NOMO-1 treated with DMSO at 0.1 percent for 48 hours (cell line): ENCODE results near the gene RRAGC.
"Not testable (repeated sequence)": the region's sequence is repeated elsewhere in the genome, so short reads cannot be mapped to it uniquely, and the experiment has no call there.

ENCODE experiments used
- DNase-seq: peaks from one replicate; lab custom pipeline; 2025; ENCODE audit not compliant: unreplicated experiment; lab: John Stamatoyannopoulos, UW

RRAGC gene

GRCh38 chr1:38817267-38818174, 42.1 kb downstream of the RRAGC start:
- DNase-seq: no peak

DNA sequence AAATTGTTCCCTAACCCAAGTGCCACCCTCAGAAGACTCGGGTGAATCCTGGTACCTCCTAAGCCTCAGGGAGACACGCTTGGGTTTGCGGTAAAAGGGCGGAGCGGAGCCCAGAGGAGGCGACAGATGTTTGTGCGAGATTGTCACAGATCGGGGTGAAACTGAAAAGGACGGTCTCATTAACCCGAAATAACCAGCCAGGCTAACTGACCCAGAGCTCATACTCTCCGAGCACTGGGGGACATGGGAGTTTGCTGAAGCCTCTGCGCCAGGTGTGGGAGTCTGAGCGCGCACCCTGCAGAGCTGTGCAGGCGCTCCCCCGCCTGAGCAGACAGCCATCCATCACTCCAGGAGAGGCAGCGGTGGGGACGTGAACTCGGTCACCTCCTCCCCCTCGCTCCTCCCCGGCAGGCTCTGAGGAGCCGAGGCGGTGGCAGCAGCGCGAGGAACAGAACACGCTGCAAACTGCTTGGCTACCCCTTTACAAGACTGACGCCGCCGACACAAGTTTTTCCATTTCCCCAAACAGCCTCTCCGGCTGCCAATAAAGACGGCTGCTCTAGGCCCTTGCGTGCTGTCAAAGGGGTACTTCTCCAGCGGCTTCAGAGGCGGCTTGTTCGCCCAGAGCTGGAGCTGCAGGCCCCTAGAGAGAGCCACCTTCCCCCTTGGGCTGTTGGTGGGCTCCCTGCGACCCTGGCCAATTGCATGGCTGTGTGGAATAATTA, 43.5 kb downstream of the RRAGC start:
- no peak for DNase-seq

GRCh38 chr1:38814984-38815464, 44.5 kb downstream of the RRAGC start:
- DNase-seq: no peak

DNA sequence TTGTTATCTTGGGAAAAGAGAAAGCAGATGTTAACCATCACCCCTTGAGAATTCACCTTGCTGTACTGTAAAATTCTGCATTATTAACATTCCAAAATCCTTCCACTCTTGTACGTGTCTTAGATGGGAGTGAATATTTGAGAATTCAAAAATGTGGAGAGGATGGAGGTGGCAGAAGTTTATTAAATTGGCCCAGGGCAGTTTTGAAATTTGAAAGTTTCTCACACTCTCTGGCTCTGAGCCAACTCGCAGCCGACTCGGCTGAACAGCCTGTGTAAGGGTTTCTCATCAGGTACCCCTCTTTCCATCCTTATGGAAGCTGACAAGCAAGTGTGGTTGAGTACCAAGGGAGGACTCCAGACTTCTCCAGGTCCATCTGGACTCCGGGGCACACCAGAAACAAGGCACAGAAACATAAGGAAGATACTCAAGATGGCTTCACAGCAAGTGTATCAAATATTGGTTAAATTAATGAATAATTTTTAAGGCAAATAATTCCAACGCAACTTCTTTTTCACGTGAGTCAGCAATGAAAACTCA, 45.1 kb downstream of the RRAGC start:
- no peak for DNase-seq

GRCh38 chr1:38812981-38813380, 46.6 kb downstream of the RRAGC start:
- DNase-seq: no peak

- DNase-seq: not testable (repeated sequence)
Measured at GRCh38 chr1:38811466-38811865, 48.1 kb downstream of the RRAGC start.

- no peak for DNase-seq
Measured at GRCh38 chr1:38806090-38806489, 53.5 kb downstream of the RRAGC start.

- DNase-seq: no peak
Measured at GRCh38 chr1:38805036-38805435, 54.5 kb downstream of the RRAGC start.

DNA sequence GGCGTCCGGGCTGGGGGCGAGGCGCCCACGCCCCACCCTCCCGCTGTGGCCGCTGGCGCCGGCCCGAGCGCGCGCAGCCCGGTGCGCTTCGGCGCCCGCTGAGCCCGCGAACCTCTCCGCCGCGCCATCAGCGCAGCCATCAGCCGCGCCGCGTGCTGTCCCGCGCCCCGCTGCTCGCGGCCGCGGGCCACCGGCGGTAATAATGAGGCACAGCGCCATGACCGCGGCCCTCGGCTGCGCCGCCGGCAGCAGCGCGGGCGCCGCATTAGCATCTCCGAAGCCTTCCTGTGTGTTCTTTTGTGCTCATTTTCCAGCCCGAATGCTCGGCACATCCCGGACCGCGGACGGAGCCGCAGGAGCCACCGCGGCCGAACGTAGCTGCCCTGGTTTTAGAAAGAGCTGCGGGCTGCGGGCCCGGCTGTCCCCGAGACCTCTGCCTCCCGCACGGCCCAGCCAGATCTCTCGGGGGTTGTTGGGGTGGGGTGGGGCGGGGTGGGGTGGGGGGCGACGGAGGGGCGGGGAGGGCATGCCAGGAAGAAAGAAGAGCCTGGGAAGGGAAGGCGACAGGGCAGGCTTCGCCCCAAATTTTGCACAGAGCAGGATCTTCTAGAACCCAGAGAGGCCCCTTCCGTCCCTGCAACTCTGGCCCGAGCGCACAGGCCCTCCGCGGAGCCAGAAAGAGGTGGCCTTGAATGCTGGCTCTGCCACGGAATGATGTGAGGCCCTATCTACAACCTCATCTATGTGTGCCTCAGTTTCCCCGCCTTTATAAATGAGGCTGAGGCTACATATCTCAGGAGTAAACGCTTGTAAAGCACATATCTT, 55.3 kb downstream of the RRAGC start:
- no peak for DNase-seq

GRCh38 chr1:38803647-38804046, 55.9 kb downstream of the RRAGC start:
- DNase-seq: no peak

- DNase-seq: no peak
Measured at GRCh38 chr1:38800720-38801671, 58.6 kb downstream of the RRAGC start.

GRCh38 chr1:38793299-38793698, 66.3 kb downstream of the RRAGC start:
- DNase-seq: no peak

- DNase-seq: no peak
Measured at GRCh38 chr1:38791892-38792291, 67.7 kb downstream of the RRAGC start.

DNA sequence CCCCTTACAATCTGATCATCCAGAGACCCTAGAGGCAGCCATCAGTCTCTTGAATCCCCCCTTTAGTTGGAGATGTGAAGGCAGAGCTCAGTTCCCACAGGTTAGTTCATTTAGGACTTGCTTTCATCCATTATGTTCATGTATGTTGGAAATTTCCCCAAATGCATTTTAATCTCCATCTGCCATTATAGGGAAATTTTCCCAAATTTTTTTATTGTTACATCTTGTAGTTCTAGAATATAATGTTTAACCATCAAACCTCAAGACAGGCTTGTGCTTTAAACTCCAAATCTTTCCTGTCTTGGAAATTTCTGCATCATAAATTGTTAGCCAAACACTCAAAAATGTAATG, 68.4 kb downstream of the RRAGC start:
- no peak for DNase-seq

DNA sequence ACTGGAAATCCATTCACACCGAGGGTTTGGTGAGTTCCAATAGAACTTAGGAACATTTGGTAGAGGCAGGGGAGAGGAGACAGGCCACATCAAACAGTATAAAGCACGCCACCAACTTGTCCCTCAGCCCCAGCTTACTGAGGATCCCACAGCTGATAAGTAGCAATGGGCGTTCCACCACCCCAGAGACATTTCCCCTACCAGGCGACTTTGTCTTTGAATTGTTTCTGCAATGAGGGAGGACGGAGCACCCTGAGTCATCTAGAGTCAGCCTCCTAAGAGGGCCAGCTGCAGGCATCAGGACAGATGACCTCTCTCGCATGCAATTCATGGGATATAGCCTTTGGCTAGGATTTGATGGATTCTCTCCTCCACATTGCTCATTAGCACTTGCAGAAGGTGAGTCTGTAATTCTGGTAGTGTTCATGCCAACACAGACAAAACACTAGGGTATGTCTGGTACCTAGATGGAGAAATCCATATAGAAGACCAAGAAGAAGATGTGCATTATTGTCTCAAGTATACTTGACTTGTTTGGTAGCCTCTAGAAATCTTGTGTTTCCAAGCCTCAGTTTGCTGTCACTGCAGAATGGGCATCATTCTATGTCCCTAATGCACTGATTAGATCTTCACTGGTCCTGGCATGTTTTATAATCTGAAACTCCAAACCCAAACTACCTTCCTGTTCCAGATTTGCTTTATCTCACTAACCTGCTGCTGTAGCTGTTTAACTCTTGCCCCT, 69.0 kb downstream of the RRAGC start:
- DNase-seq: no peak

DNA sequence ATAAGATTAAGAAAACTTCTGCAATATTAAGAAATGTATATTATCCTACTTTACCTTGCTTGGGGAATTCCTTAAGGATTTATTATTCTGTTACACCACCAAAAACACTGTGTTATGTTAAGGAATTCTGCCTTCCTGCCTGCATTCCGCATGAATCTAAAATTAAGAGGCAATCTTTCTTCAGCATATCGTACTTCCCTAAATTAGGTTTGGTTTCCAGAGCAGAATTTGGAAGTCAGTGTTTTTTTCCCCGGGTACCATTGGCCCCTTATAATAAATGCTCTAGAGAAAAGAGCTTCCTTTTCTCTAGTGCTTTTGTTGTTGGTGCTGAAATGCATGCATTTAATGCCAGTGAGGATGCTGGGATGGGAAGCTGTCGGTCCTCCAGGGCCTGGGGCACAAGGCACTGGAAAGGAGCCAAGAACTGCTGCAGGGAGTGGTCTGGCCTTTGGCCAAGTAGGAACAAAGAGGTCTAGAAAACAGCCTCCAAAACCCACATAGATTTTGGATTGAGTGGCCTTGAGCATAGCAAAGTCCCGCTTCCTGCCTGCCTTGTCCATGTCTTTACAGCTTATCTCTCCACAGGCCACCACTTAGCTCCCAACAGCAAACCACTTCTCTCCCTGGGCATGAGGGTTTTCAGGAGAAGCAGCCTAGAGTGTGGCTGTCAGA, 69.9 kb downstream of the RRAGC start:
- DNase-seq: no peak

GRCh38 chr1:38788341-38789336, 70.9 kb downstream of the RRAGC start:
- no peak for DNase-seq
